IPS-18c (cell line): ENCODE results near the gene LHPP.
"Not testable (repeated sequence)": the region's sequence is repeated elsewhere in the genome, so short reads cannot be mapped to it uniquely, and the experiment has no call there.

Experiments
- H3K4me3 ChIP-seq: 2 replicates; pipeline ENCODE4 v1.7.0; 2013; ENCODE audit warnings: low read depth, mild to moderate bottlenecking, low read length, moderate library complexity; ENCODE audit not compliant: insufficient read depth
- H3K9me3 ChIP-seq: one replicate; pipeline ENCODE4 v1.6.1; 2013; ENCODE audit warnings: mild to moderate bottlenecking, low read length, moderate library complexity; ENCODE audit not compliant: control insufficient read depth, insufficient read depth

The LHPP gene

DNA sequence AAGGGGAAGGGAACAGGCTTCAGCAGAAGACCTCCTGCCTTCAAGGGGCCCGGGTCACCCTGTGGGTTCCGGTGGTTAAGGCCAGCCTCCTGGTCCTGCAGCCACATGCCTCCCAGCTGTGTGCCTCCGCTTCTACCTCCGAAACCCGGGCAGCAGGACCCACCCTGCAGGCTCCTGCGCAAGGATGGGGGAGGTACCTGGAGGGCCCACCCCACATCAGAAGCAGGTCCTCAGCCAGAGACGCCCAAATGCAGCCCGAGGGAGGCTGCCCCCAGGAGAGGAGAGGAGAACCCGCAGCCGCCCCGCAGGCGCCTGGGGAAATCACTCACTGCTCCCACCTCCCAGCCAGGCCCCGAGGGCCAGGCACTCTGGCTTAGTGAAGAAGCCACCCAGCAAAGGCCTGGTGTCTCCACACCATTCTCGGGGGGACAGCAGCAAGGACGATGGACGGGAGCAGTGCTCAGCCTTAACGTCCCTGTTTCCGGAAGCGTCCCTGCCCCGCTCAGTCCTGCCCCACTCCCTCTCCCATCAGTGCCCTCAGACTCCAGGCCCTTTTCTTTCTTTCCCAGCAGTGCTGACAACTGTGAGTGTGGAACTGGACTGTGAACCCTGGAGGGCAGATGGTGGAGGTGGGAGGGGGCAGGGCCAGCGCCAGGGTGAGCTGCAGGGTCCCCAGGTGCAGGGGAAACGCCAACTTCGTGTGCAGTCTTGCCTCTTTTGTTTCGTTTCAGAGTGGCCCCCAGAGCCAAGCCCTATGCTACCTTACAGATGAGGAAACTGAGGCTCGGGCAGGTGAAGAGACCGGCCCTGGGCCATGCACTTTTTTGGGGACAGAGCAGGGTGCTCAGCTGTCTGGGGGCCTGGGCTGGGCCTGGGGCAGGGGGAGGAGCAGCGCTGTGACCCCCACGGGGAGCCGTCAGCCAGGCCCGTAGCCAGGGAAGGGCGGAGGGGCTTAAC is 144.5 kb downstream of the LHPP start:
- no peaks in the 10 kb centered on the region for H3K9me3 ChIP-seq
- H3K4me3 ChIP-seq: no peak overlapping the region

DNA sequence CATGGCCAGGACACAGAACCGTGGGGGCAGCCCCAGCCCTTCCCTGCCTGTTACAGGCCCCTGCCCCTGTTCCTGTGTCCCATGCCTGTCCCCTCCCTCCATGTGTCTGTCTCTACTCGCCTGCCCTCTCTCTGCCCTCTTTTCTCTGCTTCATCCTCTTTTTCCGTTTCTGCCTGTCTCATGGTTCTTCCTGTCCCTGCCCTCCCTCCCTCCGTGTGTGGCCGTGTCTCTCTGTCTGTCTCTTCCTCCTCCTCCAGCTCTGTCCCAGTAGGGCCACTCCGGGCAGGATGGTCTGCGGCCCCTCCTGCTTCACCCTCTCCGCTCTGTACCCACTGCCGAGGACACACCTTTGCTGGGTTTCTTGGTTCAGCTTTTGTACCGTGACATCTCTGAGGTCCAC is 145.2 kb downstream of the LHPP start:
- no peak overlapping the region for H3K4me3 ChIP-seq
- H3K9me3 ChIP-seq: no peaks in the 10 kb centered on the region

DNA sequence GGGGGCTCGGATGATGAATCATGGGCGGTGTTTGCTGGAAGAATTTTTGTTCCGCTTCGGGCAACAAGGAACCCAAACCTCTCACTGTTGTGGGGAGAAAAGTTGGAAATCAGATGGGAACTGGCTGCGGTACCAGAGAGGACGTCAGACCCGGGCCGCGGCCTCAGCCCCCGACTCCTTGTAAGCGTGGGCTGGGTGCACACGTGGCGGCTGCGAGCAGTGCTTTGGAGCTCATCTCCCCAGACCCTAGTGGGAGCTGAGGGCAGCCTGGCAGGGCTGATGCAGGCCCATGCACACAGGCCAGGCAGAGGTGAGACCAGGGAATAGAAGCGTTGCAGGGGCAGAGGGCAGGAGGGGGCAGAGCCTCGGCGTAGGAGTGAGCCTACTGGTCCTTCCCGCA is 146.1 kb downstream of the LHPP start:
- no peak overlapping the region for H3K4me3 ChIP-seq
- H3K9me3 ChIP-seq: no peaks in the 10 kb centered on the region

DNA sequence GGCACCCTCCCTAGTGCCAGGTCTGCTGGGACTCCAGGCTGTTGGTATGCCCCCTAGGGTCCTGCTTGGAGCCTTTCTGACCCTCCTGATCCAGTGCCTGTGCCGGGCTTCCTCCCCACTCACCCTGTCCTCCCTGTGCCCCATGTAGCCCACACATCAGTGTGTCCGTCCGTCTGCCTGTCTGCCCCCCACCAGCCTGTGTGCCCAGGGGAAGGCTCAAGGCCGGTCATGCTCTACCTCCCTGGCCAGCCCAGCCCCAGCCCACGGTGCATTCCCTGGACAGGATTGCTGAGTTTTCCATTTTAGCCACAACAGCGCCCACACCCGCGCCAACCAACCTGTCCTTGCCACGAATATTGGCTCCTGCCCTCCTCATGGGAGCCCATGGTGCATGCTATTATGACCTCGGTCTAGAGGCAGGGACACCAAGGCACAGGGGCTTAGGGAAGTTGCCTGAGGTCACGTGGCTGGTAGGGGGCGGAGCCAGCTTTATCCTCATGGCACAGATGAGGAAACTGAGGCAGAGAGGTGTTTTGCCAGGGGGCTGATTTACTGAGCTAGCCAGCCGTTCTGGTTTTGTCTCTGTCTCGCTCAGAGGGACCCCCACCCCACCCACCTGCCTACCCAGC is 146.6 kb downstream of the LHPP start:
- H3K4me3 ChIP-seq: no peak overlapping the region

DNA sequence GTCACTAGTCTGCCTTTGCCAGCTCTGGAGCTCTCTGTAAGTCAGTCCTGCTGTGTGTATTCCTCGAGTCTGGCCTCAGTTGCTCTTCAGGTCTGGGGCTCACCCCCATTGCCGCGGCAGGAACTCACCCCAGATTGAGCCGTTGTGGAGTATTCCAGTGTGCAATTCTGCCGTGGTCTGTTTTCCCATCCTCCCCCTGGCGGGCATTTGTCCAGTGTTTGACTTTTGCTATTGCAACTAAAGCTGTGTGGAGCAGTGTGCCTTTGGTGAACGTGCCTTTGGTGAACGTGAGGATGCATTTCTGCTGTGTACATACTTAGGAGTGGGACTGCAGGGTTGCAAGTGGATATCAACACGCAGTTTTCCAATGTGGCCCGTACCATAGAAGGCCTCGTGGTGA is 148.1 kb downstream of the LHPP start:
- Histone ChIP-seq H3K9me3 (no peaks in the 10 kb centered on the region), H3K4me3 (no peak overlapping the region)

More for the DNA sequence above, 146.6 kb downstream of the LHPP start:
- no peaks in the 10 kb centered on the region for H3K9me3 ChIP-seq

DNA sequence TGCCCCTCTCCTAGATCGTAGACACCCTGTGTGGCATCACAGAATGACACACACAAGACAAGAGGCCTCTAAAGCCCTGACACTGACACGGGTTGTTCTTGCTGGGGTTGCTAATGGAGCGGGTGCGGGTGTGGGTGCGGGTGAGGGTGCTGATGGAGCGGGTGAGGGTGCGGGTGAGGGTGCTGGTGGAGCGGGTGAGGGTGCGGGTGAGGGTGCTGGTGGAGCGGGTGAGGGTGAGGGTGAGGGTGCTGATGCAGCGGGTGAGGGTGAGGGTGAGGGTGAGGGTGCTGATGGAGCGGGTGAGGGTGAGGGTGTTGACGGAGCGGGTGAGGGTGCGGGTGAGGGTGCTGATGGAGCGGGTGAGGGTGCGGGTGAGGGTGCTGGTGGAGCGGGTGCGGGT is 148.6 kb downstream of the LHPP start:
- not testable (repeated sequence) for H3K4me3 ChIP-seq, H3K9me3 ChIP-seq

DNA sequence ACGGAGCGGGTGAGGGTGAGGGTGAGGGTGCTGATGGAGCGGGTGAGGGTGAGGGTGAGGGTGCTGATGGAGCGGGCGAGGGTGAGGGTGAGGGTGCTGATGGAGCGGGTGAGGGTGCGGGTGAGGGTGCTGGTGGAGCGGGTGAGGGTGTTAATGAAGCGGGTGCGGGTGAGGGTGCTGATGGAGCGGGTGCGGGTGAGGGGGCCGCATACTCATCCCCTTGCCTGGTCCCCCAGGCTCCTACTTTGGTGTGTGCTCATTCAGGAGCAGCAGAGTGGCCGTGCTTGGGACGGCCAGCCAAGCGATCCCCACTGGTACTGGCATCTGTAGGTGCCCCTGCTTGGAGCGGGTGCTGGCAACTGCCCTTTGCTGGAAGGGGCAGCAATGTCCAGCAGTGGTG is 149.2 kb downstream of the LHPP start:
- not testable (repeated sequence) for H3K9me3 ChIP-seq, H3K4me3 ChIP-seq

DNA sequence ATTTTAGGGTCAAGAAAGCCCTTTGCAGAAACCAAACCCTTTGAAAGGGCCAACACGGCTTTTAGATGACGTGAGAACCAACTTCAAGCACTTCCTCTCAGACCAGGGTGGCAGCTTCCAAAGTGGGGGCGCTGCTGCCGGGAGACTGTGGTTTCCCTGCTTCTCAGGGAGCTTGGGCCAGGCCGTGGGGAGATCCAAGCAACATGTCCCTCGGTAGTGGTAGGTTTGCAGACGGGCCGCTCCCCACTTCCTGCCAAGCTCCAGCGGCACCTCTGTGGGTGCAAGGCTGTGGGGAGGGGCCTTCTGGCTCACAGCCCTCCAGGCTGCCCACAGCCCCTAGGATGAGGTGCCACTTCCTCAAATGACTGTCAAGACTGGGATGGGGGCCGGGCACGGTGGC is 150.1 kb downstream of the LHPP start:
- Histone ChIP-seq H3K9me3 (no peaks in the 10 kb centered on the region), H3K4me3 (no peak overlapping the region)

DNA sequence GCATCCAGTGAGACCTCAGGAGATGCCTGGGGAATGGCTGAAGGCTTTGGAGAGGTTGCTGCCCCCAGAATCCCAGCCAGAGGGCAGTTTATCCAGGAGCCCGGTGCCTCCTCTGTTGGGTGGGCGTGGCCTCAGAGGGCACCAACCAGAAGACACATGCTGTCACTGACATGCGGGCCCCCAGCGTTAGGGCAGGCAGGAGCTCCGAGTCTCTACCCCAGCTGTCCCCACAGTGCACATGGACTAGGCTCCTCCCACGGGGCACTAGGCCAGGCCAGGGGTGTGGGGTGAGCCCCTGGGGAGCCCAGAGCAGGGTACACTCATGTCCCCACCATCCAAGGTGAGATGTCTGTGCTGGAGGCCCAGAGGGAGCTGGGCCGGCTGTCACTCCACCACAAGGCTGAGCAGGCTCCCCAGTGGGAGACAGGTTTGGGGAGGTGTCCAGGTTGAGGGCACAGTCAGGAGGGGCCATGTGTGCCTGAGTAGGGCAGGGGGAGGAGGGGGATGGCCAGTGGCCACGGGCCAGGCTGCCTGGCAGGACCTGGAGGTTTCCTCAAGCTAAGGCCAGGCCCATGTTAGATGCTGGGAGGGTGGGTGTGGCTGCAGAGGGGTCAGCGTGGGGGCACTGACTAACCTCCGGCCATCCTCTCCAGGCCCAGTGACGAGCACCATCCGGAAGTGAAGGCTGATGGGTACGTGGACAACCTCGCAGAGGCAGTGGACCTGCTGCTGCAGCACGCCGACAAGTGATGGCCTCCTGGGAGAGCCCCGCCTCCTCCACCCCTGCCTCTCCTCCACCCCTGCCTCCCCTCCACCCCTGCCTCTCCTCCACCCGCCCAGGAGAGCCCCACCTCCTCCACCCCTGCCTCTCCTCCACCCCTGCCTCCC is 151.2 kb downstream of the LHPP start:
- no peak overlapping the region for H3K4me3 ChIP-seq
- H3K9me3 ChIP-seq: peaks cover 2% of the 10 kb centered on the region

DNA sequence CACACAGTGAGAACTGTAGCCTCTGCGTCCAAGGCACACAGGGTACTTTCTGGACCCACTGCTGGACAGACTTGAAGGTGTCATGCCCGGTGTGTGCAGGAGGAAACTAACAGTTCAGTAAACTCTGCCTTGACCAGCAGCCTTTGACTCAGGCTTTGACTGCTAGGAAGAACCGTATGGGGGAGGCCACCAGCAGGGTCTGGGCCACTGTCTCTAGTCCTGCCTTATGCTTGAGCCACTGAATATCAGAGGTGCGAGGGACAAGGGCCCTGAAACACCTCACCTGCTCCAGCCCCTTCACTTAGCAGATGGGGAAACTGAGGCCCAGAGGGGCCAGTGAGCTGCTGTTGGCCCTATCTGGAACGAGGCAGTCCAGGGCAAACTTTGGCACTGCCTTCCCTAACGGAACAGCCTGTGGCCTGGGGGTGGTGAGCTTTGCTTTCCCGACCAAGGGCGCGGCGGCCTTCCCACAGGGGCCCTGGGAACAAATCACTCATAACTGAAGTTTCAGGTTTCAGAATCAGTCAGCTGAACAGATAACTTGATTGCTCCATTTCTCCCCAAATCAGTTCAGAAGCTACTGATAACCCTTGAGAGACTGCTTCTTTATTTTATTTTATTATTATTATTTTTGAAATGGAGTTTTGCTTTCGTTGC is 152.5 kb downstream of the LHPP start:
- Histone ChIP-seq H3K9me3 (peaks cover 2% of the 10 kb centered on the region), H3K4me3 (no peak overlapping the region)

DNA sequence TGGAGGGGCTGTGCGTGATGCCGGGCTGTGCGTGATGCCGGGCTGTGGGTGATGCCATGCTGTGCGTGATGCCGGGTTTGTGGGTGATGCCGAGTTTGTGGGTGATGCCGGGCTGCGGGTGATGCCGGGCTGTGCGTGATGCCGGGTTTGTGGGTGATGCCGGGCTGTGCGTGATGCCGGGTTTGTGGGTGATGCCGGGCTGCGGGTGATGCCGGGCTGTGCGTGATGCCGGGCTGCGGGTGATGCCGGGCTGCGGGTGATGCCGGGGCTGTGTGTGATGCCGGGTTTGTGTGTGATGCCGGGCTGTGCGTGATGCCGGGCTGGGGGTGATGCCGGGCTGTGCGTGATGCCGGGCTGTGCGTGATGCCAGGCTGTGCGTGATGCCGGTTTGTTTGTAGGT is 153.6 kb downstream of the LHPP start:
- Histone ChIP-seq H3K9me3 (peaks cover 2% of the 10 kb centered on the region), H3K4me3 (no peak overlapping the region)

DNA sequence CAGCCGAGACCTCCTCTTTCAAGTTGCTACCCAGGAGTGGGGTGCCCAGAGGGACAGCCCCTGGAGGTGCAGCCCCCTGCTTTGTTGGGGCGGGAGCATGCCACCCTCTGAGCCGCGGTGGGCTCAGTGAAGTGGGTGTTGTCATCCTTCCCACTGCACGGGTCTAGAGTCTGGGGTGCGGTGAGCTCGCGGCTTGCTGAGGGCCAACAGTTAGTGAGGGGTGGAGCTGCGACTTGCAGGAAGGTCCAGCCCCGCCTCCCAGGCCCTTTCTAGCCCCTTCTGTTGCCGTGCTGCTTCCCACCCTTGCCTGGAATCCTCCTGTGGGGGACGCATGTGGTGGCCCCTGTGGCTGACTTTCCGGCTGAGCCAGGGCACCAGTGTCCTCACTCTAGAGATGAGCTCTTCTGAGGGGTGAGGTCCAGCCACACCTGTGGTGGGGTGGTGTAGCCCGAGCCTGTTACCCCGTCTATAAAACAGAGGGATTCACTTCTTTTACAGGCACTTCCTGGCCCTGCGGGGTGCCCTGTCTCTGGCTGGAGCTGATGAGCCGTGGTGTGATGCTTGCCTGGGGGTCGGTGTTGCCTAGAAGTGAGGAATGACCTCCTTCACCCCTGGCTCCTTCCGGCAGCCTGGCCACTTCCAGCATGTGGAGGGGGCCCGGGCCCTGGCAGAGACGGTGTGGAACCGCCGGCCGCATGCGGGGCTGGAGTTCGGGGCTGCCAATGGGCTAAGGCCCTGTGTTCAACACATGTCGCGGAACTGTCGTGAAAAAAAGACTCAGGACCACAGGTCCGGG is 154.6 kb downstream of the LHPP start:
- H3K4me3 ChIP-seq: no peak overlapping the region
- H3K9me3 ChIP-seq: peaks cover 2% of the 10 kb centered on the region

DNA sequence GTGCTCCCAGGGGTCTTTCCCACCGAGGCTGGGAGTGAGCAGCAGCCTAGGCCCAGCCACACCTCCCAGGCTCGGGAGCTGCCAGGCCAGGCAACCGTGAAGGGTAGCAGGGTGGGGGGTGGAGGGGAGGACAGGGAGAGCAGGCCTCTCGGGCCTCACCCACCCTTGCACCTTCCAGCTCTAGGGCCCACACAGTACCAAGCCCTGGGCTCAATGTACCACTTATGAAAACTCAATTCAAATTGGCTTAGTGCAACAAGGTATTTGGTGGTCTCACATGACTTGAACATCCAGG is 155.2 kb downstream of the LHPP start:
- Histone ChIP-seq H3K9me3 (peaks cover 2% of the 10 kb centered on the region), H3K4me3 (no peak overlapping the region)

DNA sequence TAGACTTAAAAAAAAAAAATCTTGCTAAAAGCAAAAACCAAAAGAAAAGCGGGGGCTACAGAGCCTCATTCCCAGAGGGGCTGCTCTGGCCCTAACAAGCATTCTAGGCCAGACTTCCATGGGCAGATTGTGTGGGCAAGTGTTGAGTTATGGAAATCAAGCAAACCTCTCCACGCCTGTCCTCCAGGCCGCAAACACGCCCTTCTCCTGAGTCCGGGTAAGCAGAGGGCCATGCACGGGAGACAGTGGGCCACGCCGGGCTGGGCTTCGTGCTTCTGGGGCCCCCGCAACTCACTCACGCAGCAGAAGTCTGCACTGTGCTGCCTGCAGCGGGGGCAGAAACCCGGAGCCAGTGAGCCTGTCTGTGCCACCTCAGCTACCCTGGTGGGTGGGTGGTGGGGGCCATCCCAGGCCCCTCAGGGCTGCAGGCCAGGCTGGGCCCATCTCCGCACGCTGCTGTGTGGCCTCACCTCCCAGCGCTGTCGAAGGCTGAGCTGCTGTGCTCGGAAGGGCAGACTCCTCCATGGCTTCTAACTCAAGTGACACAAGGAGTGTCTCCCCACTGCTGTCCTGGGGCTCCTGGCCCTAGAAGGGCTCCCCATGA is 156.9 kb downstream of the LHPP start:
- H3K4me3 ChIP-seq: no peak overlapping the region

DNA sequence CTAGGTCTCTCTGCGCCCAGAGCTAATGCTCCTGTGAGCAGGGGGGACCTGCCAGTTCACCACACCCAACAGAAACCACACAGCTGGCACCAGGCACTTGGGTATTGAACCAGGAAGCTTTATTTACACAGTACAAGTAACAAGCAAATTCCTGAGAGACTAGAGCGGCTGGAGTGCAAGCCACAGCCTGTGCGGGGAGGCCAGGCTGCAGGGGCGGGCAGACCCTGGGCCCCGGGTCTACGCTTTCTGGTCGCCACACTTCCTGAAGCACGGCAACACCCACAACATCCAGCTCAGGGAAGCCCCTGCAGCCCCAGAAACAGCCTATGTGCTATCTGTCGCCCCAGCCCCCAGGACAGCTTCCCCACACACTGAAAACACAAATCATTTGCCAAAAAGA is 157.6 kb downstream of the LHPP start:
- Histone ChIP-seq H3K9me3 (peaks cover 2% of the 10 kb centered on the region), H3K4me3 (no peak overlapping the region)

More for the DNA sequence above, 156.9 kb downstream of the LHPP start:
- peaks cover 2% of the 10 kb centered on the region for H3K9me3 ChIP-seq

DNA sequence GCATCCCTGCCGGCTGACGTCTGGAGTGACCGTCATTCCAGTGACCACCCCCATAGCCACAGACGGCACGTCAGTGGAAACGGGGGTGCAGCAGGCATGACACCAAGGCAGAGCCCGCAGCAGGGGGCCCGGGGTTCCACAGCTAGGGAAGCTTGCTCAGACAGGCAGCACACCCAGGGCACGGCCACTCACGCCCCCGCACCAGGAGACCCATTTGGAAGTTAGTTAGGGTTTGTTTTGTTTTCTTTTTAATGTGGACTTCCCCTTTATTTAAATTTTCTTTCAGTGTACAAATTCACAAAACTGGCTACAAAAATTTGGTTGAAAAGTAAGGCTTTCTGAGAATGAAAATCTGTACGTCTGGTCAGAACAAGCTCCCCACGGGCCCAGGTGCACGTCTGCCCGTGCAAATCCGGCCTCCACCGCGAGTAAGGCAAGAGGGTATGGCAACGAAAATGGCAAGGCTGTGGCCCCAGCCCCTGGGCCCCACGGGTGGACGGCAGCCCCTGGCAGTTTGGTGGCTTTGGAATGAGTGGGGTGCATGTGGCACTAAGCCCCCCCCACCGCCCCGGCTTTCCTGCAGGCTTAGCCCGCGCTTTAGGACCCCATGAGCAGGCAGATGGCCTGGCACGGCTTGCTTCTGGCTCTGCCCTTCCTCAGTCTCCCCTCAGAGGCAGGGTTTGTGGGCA is 158.3 kb downstream of the LHPP start:
- Histone ChIP-seq H3K9me3 (peaks cover 2% of the 10 kb centered on the region), H3K4me3 (no peak overlapping the region)
